Esophagus muscularis mucosa (tissue), 4 donors: ENCODE data around the gene TCF7L2.

Experiments used
- CTCF ChIP-seq, 3 experiments: fragments of 200-600 bp in 2 of 3; fragments of 450-650 bp in 1 of 3; sonication (generic) in 2 of 3; IDR thresholded peaks; one replicate each; pipeline ENCODE4 v1.5.1; 2017 to 2019; ENCODE audit warnings: antibody characterized with exemption in 3 of 3, mild to moderate bottlenecking in 2 of 3, moderate library complexity in 1 of 3
- EP300 ChIP-seq: sonication (generic); formaldehyde crosslinking; IDR thresholded peaks from one replicate; pipeline ENCODE4 v1.6.1; 2017; ENCODE audit warnings: antibody characterized with exemption
- POLR2A ChIP-seq: fragments of 450-650 bp; IDR thresholded peaks from one replicate; pipeline ENCODE4 v1.6.1; 2017; ENCODE audit warnings: antibody characterized with exemption, moderate library complexity, mild to moderate bottlenecking, low read depth
- POLR2AphosphoS5 ChIP-seq, 2 donors: sonication (generic); formaldehyde crosslinking; IDR thresholded peaks; one replicate each; pipeline ENCODE4 v1.6.1; 2017; ENCODE audit warnings: antibody characterized with exemption in 2 of 2

GRCh38 chr10:113137941-113138685 is 188.1 kb downstream of the TCF7L2 start:
- no peak for TF ChIP-seq CTCF (IDR thresholded peaks at IDR 0.05)
- no peak for TF ChIP-seq POLR2AphosphoS5 (IDR thresholded peaks at IDR 0.05)
- no peak for TF ChIP-seq EP300
- no peak for TF ChIP-seq POLR2A
